ENCODE results near the gene CCDC14.

DNA sequence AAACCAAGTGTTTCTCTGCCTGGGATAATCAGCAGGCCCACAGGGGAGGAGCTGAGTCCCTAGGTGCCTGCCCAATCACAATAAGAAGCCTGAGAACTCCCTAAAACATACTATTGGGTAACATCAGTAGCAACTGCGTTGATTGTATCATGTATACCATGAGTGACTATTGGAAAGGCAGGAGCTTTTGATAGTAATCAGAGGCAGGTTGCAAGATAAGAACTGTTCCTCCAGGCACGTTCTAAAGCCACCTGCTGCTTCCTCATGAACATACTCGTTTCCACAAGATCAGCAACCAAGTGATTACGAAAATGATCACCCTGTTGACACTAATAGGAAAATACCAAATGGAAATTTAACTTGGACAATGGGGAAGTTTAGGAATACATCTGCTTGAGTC, 83.6 kb downstream of the CCDC14 start:
- TF ChIP-seq POLR2A (IDR thresholded peaks at IDR 0.05; ENCODE audit: low read length) (no peak), GATA1 (IDR thresholded peaks at IDR 0.05; ENCODE audit: low read depth, low read length) (no peak)
